OCI-LY1 (cell line): ENCODE results near the gene LEKR1.

ENCODE experiments used
- EZH2 ChIP-seq: fragments of 200-600 bp; sonication (generic), shearing (Covaris generic); IDR thresholded peaks from 2 replicates; pipeline ENCODE4 v1.8.0; 2017; ENCODE audit warnings: borderline replicate concordance, mixed run types, mild to moderate bottlenecking, antibody characterized with exemption, low read length, moderate library complexity, mixed read lengths
- TF ChIP-seq, protein P1 (sequence below): fragments of 200-600 bp; sonication (generic), shearing (Covaris generic); IDR thresholded peaks from 2 replicates; pipeline ENCODE4 v1.5.1; 2017; ENCODE audit warnings: mild to moderate bottlenecking, antibody characterized with exemption, low read length, moderate library complexity, mixed read lengths

DNA sequence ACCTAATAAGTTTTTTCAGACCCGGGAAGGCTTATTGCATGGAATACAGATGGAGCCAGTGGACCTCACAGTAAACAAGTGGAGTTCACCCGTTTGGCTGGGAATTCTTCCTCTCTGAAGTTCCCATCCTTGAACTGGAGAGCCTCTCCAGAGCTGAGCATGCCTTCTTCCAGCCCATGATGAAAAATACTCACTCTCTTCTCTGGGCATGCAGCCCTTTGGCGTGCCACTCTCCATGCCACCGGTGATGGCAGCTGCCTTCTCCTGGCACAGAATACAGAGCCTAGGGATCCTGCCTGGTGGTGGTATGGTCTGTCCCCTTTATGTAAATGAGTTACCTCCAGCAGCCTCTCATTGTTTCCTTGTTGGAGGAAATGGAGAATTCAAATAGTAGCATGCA is 150.8 kb downstream of the LEKR1 start:
- TF ChIP-seq, protein P1, sequence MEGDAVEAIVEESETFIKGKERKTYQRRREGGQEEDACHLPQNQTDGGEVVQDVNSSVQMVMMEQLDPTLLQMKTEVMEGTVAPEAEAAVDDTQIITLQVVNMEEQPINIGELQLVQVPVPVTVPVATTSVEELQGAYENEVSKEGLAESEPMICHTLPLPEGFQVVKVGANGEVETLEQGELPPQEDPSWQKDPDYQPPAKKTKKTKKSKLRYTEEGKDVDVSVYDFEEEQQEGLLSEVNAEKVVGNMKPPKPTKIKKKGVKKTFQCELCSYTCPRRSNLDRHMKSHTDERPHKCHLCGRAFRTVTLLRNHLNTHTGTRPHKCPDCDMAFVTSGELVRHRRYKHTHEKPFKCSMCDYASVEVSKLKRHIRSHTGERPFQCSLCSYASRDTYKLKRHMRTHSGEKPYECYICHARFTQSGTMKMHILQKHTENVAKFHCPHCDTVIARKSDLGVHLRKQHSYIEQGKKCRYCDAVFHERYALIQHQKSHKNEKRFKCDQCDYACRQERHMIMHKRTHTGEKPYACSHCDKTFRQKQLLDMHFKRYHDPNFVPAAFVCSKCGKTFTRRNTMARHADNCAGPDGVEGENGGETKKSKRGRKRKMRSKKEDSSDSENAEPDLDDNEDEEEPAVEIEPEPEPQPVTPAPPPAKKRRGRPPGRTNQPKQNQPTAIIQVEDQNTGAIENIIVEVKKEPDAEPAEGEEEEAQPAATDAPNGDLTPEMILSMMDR = no peak
- no peak for TF ChIP-seq EZH2
